Peyer's patch (tissue), 4 donors: ENCODE measurements around the gene KCNQ1. TPM values are rescaled to one million over a fixed set of nuclear protein-coding genes. Genes with fewer than 3 reads are reported as not detected.
"Not testable (repeated sequence)": the region's sequence is repeated elsewhere in the genome, so short reads cannot be mapped to it uniquely, and the experiment has no call there.

Source experiments
- DNase-seq, 3 donors: peaks; one replicate each; pipeline ENCODE4 v3.0.0-alpha.2; 2017 to 2019
- H3K27ac ChIP-seq, 4 donors: fragments of 200-600 bp; sonication (generic); one replicate each; pipeline ENCODE4 v1.5.1; 2016 to 2019
- H3K27me3 ChIP-seq, 2 donors: fragments of 200-600 bp; sonication (generic); one replicate each; pipeline ENCODE4 v1.5.1; 2019
- H3K36me3 ChIP-seq, 3 donors: fragments of 200-600 bp; sonication (generic); one replicate each; pipeline ENCODE4 v1.5.1; 2016 to 2019
- H3K4me1 ChIP-seq, 4 donors: fragments of 200-600 bp; sonication (generic); one replicate each; pipeline ENCODE4 v1.5.1; 2016 to 2019
- H3K4me3 ChIP-seq, 4 donors: fragments of 200-600 bp; sonication (generic); 1 replicate in 3 of 4; 2 replicates in 1 of 4; pipeline ENCODE4 v1.5.1; 2016 to 2019; ENCODE audit warnings: mild to moderate bottlenecking in 1 of 4
- H3K9me3 ChIP-seq, 4 donors: fragments of 200-600 bp; sonication (generic); one replicate each; pipeline ENCODE4 v1.5.1; 2016 to 2019; ENCODE audit warnings: mild to moderate bottlenecking in 1 of 4
- CTCF ChIP-seq, 6 experiments: fragments of 450-650 bp in 4 of 6; fragments of 200-600 bp in 2 of 6; sonication (generic) in 1 of 6; IDR thresholded peaks; one replicate each; pipeline ENCODE4 v1.5.1; 2017 to 2019; ENCODE audit warnings: antibody characterized with exemption in 6 of 6, mild to moderate bottlenecking in 3 of 6, moderate library complexity in 1 of 6
- POLR2A ChIP-seq, 2 donors: fragments of 450-650 bp; IDR thresholded peaks; one replicate each; pipeline ENCODE4 v1.5.1; 2017; ENCODE audit warnings: antibody characterized with exemption in 2 of 2, mild to moderate bottlenecking in 2 of 2, moderate library complexity in 2 of 2
- total RNA-seq, 4 donors: library from RNA; depleted of rRNA; stranded (reverse); fragments of >200 nt; gene quantifications; one replicate each; pipeline ENCODE4 v1.1.0, GENCODE V29; 2016

KCNQ1 gene
- total RNA-seq, 4 donors from 2014 or later: 50.6 to 66.4 (median 54.2) TPM

GRCh38 chr11:2475136-2475918 is 30.5 kb downstream of the KCNQ1 start:
- H3K27me3 ChIP-seq: no peaks in the 10 kb centered on the region
- DNase-seq: no peak
- TF ChIP-seq CTCF (IDR thresholded peaks at IDR 0.05): no peak
- TF ChIP-seq POLR2A (IDR thresholded peaks at IDR 0.05): no peak
- no peaks in the 10 kb centered on the region for H3K36me3 ChIP-seq
- H3K4me1 ChIP-seq: no peaks in the 10 kb centered on the region
- peaks cover 0 to 14% (median 0%) of the 10 kb centered on the region in 4 donors for H3K9me3 ChIP-seq
- no peak overlapping the region for H3K4me3 ChIP-seq
- no peak overlapping the region for H3K27ac ChIP-seq

- TF ChIP-seq POLR2A (IDR thresholded peaks at IDR 0.05) (no peak), CTCF (IDR thresholded peaks at IDR 0.05) (no peak)
- H3K4me3 ChIP-seq: no peak overlapping the region
- no peak overlapping the region for H3K27ac ChIP-seq
- no peaks in the 10 kb centered on the region for H3K27me3 ChIP-seq
- no peaks in the 10 kb centered on the region for H3K36me3 ChIP-seq
- peaks cover 0 to 14% (median 0%) of the 10 kb centered on the region in 4 donors for H3K9me3 ChIP-seq
- no peak for DNase-seq
- no peaks in the 10 kb centered on the region for H3K4me1 ChIP-seq
Observed at GRCh38 chr11:2477254-2477653, 32.4 kb downstream of the KCNQ1 start.

GRCh38 chr11:2477936-2478335 is 33.1 kb downstream of the KCNQ1 start:
- Histone ChIP-seq H3K36me3 (no peaks in the 10 kb centered on the region), H3K27ac (no peak overlapping the region), H3K4me1 (no peaks in the 10 kb centered on the region), H3K4me3 (no peak overlapping the region), H3K9me3 (peaks cover 0 to 14% (median 0%) of the 10 kb centered on the region in 4 donors), H3K27me3 (no peaks in the 10 kb centered on the region)
- TF ChIP-seq CTCF (IDR thresholded peaks at IDR 0.05) (no peak), POLR2A (IDR thresholded peaks at IDR 0.05) (no peak)
- no peak for DNase-seq

GRCh38 chr11:2480067-2480873 is 35.5 kb downstream of the KCNQ1 start:
- H3K4me1 ChIP-seq, H3K27me3 ChIP-seq, H3K4me3 ChIP-seq, H3K36me3 ChIP-seq, DNase-seq, H3K27ac ChIP-seq: not testable (repeated sequence)
- peaks cover 0 to 14% (median 0%) of the 10 kb centered on the region in 4 donors for H3K9me3 ChIP-seq

- Histone ChIP-seq H3K27me3 (no peaks in the 10 kb centered on the region), H3K36me3 (no peaks in the 10 kb centered on the region), H3K27ac (no peak overlapping the region), H3K4me3 (no peak overlapping the region), H3K9me3 (peaks cover 0 to 14% (median 0%) of the 10 kb centered on the region in 4 donors), H3K4me1 (peaks cover 0 to 7% (median 0%) of the 10 kb centered on the region in 4 donors)
- DNase-seq: no peak
- TF ChIP-seq POLR2A (IDR thresholded peaks at IDR 0.05): no peak
- no peak for TF ChIP-seq CTCF (IDR thresholded peaks at IDR 0.05)
Observed at GRCh38 chr11:2480874-2481220, 36.0 kb downstream of the KCNQ1 start.

GRCh38 chr11:2481253-2481652 is 36.4 kb downstream of the KCNQ1 start:
- no peak for DNase-seq
- Histone ChIP-seq H3K36me3 (no peaks in the 10 kb centered on the region), H3K27ac (no peak overlapping the region), H3K4me3 (no peak overlapping the region), H3K9me3 (peaks cover 0 to 14% (median 0%) of the 10 kb centered on the region in 4 donors), H3K27me3 (no peaks in the 10 kb centered on the region), H3K4me1 (peaks cover 0 to 7% (median 0%) of the 10 kb centered on the region in 4 donors)
- TF ChIP-seq POLR2A (IDR thresholded peaks at IDR 0.05): no peak
- no peak for TF ChIP-seq CTCF (IDR thresholded peaks at IDR 0.05)
